ENCODE data around the gene ODAPH. TPM values are rescaled to one million over a fixed set of nuclear protein-coding genes. Genes with fewer than 3 reads are reported as not detected.

ODAPH gene
- total and polyA plus RNA-seq, 2 donors (not counting 1 experiment from before 2014, with no cell fraction given) = 0.09 to 0.81 TPM

DNA sequence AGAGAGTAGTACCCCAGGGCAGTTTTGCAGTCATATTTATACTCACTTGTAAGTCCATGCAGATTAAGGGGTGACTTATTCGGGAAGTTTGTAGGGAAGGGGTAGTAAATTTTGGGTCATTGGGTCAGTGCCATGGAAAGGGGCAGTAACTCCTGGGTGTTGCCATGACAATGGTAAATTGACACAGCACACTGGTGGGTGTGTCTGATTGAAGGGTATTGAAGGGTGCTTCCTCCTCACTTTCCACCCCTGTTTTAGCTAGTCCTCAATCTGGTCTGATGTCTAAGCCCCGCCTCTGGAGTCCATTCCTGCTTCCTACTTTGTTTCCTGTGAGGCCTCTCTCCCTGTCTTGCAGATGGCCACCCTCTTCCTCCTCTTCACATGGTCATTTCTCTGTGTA is 11.9 kb downstream of the ODAPH start:
- Mint-ChIP-seq H3K4me1 (peaks cover 5% of the 10 kb centered on the region), H3K27me3 (peaks cover 17% of the 10 kb centered on the region), H3K9me3 (ENCODE audit: insufficient read depth) (no peaks in the 10 kb centered on the region), H3K27ac (no peak overlapping the region), H3K4me3 (no peak overlapping the region)
- ATAC-seq (ENCODE audit: low read depth) = no peak
- DNase-seq = no peak
- intact Hi-C loops (cut with micrococcal nuclease) = no loop called here
- CTCF ChIA-PET = interaction anchor here (0.5 to 0.7 kb wide), 2 partner anchors 280 to 690 kb away, joined by 4 read pairs; no protein-coding TSS in a partner anchor
- WGBS (ENCODE audit: insufficient coverage) = no CpG with 5 or more reads among the region's 2 CpGs
- no peaks in the 10 kb centered on the region for H3K27me3 ChIP-seq (replicated peaks in 1 of 4; ENCODE audit: control extremely low read depth in 1 of 4, control insufficient read depth in 3 of 4, insufficient read depth in 4 of 4, low read length in 3 of 4)
- no peak overlapping the region for H3K9ac ChIP-seq (ENCODE audit: low read length)
- no peak overlapping the region for H3K4me3 ChIP-seq (ENCODE audit: control extremely low read depth in 1 of 5, extremely low read depth in 1 of 5, insufficient read depth in 1 of 5, low read depth in 2 of 5, low read length in 4 of 5)
- H2AFZ ChIP-seq (ENCODE audit: insufficient read depth, low read depth, low read length, poor library complexity, severe bottlenecking) = no peak overlapping the region
- no peaks in the 10 kb centered on the region for H3K9me3 ChIP-seq (ENCODE audit: control extremely low read depth in 1 of 3, control insufficient read depth in 2 of 3, insufficient read depth in 1 of 3, low read length in 2 of 3)
- no peaks in the 10 kb centered on the region for H4K20me1 ChIP-seq (ENCODE audit: control insufficient read depth, insufficient read depth, low read length, poor library complexity, severe bottlenecking)
- POLR2A ChIA-PET = no interaction called here
- TF ChIP-seq CTCF (IDR thresholded peaks at IDR 0.05) = no peak
- no peak for TF ChIP-seq EZH2 (IDR thresholded peaks at IDR 0.05; ENCODE audit: borderline replicate concordance, insufficient read depth, low read depth, low read length, poor library complexity, severe bottlenecking)
- H3K79me2 ChIP-seq (ENCODE audit: control insufficient read depth, insufficient read depth, low read length) = no peaks in the 10 kb centered on the region
- H3K36me3 ChIP-seq (replicated peaks in 1 of 2; ENCODE audit: control extremely low read depth in 1 of 2, control insufficient read depth in 1 of 2, extremely low read depth in 1 of 2, insufficient read depth in 2 of 2, low read length in 1 of 2) = no peaks in the 10 kb centered on the region
- H3K27ac ChIP-seq (ENCODE audit: low read length in 2 of 2) = no peak overlapping the region
- no peak overlapping the region for H3K4me2 ChIP-seq (replicated peaks; ENCODE audit: low read depth, low read length, poor library complexity, severe bottlenecking)
- peaks cover 0 to 4% of the 10 kb centered on the region in 2 donors for H3K4me1 ChIP-seq (ENCODE audit: control insufficient read depth in 2 of 2, insufficient read depth in 2 of 2, low read length in 2 of 2)

- Histone ChIP-seq H3K4me2 (replicated peaks; ENCODE audit: low read depth, low read length, poor library complexity, severe bottlenecking) (no peak overlapping the region), H3K27me3 (replicated peaks in 1 of 4; ENCODE audit: control extremely low read depth in 1 of 4, control insufficient read depth in 3 of 4, insufficient read depth in 4 of 4, low read length in 3 of 4) (peaks cover 0 to 4% (median 2%) of the 10 kb centered on the region in 4 experiments), H4K20me1 (ENCODE audit: control insufficient read depth, insufficient read depth, low read length, poor library complexity, severe bottlenecking) (no peaks in the 10 kb centered on the region), H3K4me1 (ENCODE audit: control insufficient read depth in 2 of 2, insufficient read depth in 2 of 2, low read length in 2 of 2) (no peaks in the 10 kb centered on the region), H3K9ac (ENCODE audit: low read length) (no peak overlapping the region), H2AFZ (ENCODE audit: insufficient read depth, low read depth, low read length, poor library complexity, severe bottlenecking) (no peak overlapping the region), H3K4me3 (ENCODE audit: control extremely low read depth in 1 of 5, extremely low read depth in 1 of 5, insufficient read depth in 1 of 5, low read depth in 2 of 5, low read length in 4 of 5) (no peak overlapping the region), H3K27ac (ENCODE audit: low read length in 2 of 2) (no peak overlapping the region), H3K36me3 (replicated peaks in 1 of 2; ENCODE audit: control extremely low read depth in 1 of 2, control insufficient read depth in 1 of 2, extremely low read depth in 1 of 2, insufficient read depth in 2 of 2, low read length in 1 of 2) (no peaks in the 10 kb centered on the region), H3K9me3 (ENCODE audit: control extremely low read depth in 1 of 3, control insufficient read depth in 2 of 3, insufficient read depth in 1 of 3, low read length in 2 of 3) (peaks cover 0 to 9% (median 0%) of the 10 kb centered on the region in 3 donors), H3K79me2 (ENCODE audit: control insufficient read depth, insufficient read depth, low read length) (no peaks in the 10 kb centered on the region)
- DNase-seq (no peak), ATAC-seq (ENCODE audit: low read depth) (no peak)
- Mint-ChIP-seq H3K27ac (no peak overlapping the region), H3K4me3 (no peak overlapping the region), H3K4me1 (no peaks in the 10 kb centered on the region), H3K27me3 (peaks cover 37% of the 10 kb centered on the region), H3K9me3 (ENCODE audit: insufficient read depth) (no peaks in the 10 kb centered on the region)
- no peak for TF ChIP-seq CTCF (IDR thresholded peaks at IDR 0.05)
- TF ChIP-seq EZH2 (IDR thresholded peaks at IDR 0.05; ENCODE audit: borderline replicate concordance, insufficient read depth, low read depth, low read length, poor library complexity, severe bottlenecking) = no peak
- intact Hi-C loops (cut with micrococcal nuclease) = no loop called here
- WGBS (ENCODE audit: insufficient coverage) = 100% methylated on average over 2 of the region's 2 CpGs
- ChIA-PET CTCF (interaction anchor here (0.9 to 1.6 kb wide), 2 partner anchors 124 to 264 kb away, joined by 3 to 6 read pairs; no protein-coding TSS in a partner anchor), POLR2A (no interaction called here)
These were observed 28.2 kb downstream of the ODAPH start for GRCh38 chr4:75584067-75584466.
